GM19025 (cell line): Measurements from ENCODE around the gene GPC6.

Source experiments
- ATAC-seq: cut with Tn5 transposase; IDR thresholded peaks from one replicate; pipeline ENCODE4 v1.9.1; 2021; ENCODE audit warnings: mild to moderate bottlenecking, low read depth, moderate library complexity; ENCODE audit not compliant: unreplicated experiment

Gene GPC6

GRCh38 chr13:93550236-93550635, 323.6 kb downstream of the GPC6 start:
- no peak for ATAC-seq

DNA sequence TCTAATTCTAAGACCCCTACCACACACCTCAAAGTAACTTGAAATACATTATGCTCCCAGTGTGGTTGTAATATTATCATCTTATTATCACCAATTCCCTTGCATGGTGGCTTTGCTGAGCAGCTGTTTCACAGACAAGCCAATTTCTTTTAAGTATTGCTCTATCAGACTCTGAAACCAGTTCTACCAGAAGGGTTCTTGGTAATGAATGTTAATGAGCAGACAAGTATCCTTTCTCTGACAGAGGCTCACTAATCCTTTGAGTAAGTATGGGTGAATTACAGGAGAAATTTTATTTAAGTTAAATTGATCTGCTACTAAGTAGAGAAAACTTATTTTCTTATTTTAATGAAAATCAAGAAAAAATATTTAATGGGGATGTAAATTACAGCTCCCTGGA, 326.0 kb downstream of the GPC6 start:
- no peak for ATAC-seq

DNA sequence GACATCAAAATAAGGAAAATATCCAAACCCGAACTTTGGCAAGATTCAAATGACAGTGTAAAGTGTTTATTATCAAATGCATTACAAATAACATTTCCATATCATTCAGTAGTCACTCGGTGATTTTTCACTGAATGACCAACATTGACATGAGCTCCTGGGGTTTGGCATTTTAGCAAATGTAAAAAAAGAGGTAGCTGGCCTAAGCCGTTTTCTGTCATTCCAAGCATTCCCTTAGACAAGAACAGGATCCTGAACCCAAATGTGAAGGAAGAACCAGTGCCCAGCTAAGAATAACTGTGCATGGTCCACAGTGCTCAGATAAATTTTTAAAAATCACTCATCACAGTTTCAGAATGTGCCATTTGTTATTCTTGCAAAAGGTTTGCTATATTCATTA, 327.9 kb downstream of the GPC6 start:
- ATAC-seq = no peak

DNA sequence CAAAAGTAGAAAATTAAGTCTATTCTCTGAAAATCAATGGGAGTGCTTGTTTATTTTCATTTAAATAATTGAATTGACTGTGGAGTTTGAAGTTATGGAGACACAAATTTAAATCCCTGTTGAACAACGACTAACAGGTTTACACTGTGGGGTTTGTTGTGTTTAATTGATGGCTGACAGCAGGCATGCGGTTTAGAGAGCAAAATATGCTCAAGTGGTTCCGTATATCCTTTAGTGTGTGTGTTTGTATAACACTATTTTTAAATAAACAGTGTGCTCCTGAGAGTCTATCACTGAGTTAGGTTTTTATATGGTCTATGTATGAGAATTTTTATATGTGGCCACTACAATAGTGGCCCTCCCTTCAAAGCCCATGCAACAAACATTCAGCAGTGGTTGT, 332.0 kb downstream of the GPC6 start:
- no peak for ATAC-seq

GRCh38 chr13:93559718-93560117, 333.1 kb downstream of the GPC6 start:
- ATAC-seq = no peak

DNA sequence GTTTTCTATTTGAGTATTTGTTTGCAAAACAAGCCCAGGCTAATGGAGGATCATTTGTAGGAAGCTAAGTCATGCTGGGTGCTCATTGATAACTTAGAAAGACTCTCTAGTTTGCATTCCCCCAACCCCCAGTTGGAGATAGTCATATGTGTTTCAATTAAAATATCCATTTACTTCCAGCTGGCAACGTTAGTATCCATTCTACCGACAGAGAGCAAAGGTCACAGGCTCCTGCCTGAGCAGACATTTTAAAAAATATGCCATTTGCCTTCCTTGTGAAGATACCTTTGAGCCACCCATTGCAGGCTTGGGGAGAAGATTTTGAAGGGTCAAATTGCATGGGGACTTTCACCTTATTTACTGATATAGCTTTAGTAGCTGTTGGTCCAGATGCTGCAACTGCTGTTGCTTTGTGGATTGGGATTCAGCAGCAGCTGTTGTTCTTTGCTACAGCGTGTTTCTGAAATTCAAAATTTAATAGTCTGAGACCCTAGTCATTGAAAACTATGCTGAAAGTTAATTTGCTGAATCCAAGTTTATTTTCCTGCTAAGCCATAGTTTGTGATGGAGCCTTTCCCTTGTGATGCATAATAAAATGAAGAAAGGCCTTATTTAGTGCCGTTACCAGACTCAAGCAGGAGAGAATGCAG, 335.1 kb downstream of the GPC6 start:
- no peak for ATAC-seq

GRCh38 chr13:93562676-93563075, 336.1 kb downstream of the GPC6 start:
- ATAC-seq = no peak

DNA sequence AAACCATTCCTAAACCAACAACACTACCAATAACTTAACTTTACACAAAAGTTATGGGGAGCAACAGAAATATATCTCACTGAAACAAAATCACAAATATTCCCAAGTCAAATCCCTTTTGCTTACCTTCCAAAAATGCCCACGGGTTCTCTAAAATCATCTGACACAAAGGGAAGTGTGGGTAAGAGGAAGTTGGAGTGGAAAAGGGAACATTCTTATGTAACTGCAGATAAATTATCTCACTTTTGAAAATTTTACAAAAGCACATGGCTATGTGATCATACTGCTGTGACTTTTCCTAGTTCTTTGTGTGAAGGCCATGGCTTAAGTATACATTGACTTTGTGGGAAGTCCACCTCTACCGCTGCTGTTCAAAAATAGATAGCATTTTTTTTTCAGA, 350.5 kb downstream of the GPC6 start:
- ATAC-seq = no peak

DNA sequence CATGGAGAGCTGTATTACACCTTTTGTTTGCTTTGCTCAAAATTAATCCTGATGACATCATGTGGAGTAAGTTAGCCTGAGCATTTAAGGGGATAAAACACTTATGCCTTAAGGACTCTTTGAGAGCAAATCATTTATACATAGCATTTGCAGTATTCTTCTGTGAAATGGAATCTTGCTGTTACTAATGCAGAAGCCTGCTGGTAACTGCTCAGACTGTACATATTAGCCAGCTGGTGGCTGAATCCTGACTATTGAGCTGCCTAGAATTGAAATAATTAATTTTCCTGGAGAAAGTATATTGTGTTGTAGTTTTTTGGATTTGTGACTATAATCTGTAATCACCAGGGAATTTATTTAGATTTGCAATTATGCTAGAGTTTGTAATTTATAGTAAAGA, 363.2 kb downstream of the GPC6 start:
- ATAC-seq = no peak

DNA sequence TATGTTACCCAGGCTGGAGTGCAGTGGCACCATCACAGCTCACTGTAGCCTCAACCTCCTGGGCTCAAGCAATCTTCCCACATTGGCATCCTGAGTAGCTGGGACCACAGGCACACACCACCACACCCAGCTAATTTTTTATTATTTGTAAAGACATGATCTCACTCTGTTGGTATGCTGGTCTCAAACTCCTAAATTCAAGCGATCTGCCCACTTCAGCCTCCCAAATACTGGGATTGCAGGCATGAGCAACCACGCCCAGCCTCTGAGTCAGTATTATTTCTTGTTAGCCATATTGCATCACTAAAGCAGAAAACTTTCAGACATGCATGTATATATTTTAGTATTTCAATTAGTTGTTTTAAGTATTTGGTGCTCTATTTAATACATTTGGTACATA, 376.4 kb downstream of the GPC6 start:
- no peak for ATAC-seq

DNA sequence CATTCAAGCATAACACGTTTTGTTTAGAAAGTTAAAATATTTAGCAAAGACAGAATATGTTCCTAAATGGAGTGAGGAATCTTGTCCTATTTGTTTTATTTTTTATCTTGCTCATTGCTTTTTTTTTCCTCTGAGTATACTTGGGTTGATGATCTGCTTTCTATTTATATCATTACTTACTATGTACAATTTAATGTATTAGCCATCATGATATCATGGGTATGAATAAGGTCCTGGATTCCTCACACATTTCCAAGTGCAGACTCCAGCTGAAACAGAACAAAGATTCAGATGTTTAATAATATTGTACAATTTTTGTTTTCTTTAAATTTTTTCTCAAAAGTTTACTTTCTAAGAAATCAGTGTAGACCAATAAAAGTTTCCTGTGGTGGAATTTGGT, 388.2 kb downstream of the GPC6 start:
- no peak for ATAC-seq

DNA sequence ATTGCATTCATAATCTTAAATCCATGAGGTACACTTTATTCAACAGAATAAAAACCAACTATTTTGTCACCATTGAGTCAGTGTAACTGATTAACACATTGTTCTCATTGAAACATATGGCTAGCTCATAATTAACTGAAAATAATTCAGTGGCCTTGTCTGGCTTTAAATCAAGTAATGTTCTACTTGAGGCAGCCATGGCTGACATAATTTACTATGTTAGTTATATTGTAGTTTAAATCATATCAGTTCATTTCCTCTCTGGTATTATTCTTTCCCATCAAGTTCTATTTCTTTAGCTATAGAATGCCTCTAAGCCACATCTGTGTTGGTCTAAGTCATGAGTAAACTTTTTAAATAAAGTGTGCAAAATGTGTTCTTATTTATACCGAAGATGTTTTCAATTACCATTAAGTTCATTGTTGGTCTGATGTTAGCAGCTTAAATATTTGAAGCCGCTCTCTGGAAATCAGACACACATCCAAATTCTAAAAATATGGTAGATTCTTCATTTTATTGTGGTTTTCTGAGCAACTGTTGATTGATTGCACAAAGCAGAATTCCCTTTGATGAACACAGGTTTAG, 393.7 kb downstream of the GPC6 start:
- ATAC-seq = no peak

GRCh38 chr13:93621051-93621450, 394.4 kb downstream of the GPC6 start:
- no peak for ATAC-seq

DNA sequence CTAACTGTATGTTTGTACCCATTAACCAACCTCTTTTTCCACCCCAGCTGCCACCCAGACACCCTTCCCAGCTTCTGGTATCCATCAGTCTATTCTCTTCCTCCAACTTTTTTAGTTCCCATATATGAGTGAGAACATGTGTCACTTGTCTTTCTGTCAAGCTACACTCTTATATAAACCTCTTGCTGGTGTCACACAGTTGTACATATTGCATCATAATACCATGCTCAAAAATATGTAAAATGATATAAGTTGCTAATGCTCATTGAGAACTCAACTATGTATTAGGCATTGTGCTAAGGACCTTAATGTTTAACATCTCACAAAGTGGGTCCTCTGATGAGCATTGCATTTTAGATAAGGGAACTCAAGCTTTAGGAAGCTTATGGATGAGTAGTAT, 395.4 kb downstream of the GPC6 start:
- ATAC-seq = no peak

DNA sequence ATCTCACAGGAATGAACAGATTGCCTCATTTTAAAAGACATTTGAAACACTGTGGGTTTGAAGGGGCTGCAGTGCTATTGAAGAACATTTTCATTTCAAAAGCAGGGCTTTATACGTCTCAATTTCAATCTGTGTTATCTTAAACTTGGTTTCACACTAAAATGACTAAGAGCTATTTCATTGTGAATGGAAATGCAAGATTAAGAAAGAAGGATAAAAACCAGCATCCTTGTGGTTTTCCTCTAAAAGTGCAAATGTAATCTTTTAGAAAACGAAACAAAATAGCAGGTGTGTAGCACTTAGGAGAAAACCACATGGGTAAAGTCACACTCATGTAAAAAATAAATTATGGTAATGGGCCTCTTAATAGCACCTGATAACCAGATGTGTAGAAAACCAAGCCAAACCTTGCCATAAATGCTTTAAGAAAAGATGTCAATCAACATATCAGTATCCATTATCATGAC, 397.7 kb downstream of the GPC6 start:
- ATAC-seq = no peak

GRCh38 chr13:93625536-93625935, 398.9 kb downstream of the GPC6 start:
- no peak for ATAC-seq

- ATAC-seq = no peak
Measured at GRCh38 chr13:93628136-93628797, 401.7 kb downstream of the GPC6 start.

GRCh38 chr13:93635616-93636032, 409.0 kb downstream of the GPC6 start:
- no peak for ATAC-seq

DNA sequence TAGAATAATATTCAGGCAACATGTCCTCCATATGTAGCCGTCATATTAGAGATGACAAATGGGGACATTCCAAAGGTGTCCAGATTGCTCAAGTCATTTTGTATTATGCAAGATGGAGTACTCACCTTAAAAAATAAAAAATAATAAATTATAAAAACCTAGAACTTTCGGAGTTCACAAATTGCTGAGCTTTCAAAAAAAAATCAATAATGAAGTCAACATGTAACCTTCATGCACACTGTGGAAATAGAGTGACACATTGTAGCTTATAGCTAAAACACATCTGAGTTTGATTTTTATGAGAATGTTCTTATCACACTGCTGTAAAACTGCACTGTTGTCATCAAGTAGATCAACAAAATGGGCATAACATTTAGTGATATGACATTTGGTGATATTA, 411.2 kb downstream of the GPC6 start:
- ATAC-seq = no peak

DNA sequence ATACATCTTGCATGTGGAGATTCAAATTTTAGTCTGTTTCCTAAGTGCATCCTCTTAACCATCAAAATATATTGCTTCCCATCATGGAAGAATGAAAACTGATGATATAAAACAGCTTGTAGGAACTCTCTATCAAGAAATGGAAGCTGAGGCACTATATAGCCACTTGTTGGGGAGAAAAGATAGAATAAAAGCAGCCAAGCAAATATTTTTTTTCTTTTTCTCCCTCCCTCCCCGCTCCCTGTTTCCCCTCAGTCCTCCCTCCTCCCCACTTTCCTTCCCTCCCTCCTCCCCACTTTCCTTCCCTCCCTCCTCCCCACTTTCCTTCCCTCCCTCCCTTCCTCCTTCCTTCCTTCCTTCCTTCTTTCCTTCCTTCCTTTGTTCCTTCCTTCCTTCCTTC, 413.8 kb downstream of the GPC6 start:
- ATAC-seq = no peak

DNA sequence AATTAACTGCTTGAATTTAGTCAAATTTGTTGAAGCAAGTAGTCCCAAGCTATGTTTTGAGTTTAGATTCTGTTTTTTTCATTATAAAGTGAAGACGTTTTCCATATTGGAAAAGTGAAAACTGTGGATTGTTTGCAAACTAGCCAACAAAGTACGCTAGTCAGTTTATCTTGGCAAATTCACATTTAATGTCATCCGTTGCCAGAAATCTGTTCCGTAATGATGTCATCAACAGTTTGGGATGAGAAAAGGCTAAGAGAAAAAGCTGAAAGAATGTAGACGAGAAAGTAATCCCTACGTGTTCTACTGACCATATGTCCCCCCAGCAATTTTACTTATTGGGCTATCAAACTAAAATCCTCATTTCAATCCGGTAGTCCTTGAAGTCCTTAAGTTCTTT, 419.6 kb downstream of the GPC6 start:
- ATAC-seq = no peak

- ATAC-seq = no peak
Measured at GRCh38 chr13:93649496-93649895, 422.9 kb downstream of the GPC6 start.
